IPS-20b (cell line): ENCODE data around the gene PRR35.

Source experiments
- H3K27ac ChIP-seq: one replicate; pipeline ENCODE4 v1.5.1; 2013; ENCODE audit warnings: low read length
- H3K27me3 ChIP-seq: 2 replicates; pipeline ENCODE4 v1.6.1; 2013; ENCODE audit warnings: mild to moderate bottlenecking, low read length, inconsistent platforms; ENCODE audit not compliant: insufficient read depth
- H3K36me3 ChIP-seq: 2 replicates; pipeline ENCODE4 v1.6.1; 2013; ENCODE audit warnings: low read depth, mild to moderate bottlenecking, inconsistent platforms, low read length, moderate library complexity; ENCODE audit not compliant: insufficient read depth
- H3K4me1 ChIP-seq: 2 replicates; pipeline ENCODE4 v1.6.1; 2013; ENCODE audit warnings: mild to moderate bottlenecking, control low read depth, inconsistent platforms, low read length, moderate library complexity; ENCODE audit not compliant: insufficient read depth
- H3K4me3 ChIP-seq: 2 replicates; pipeline ENCODE4 v1.5.1; 2013; ENCODE audit warnings: mild to moderate bottlenecking, low read length, inconsistent platforms
- H3K9ac ChIP-seq: 2 replicates; pipeline ENCODE4 v1.6.1; 2013; ENCODE audit warnings: low read depth, mild to moderate bottlenecking, inconsistent platforms, low read length, moderate library complexity
- H3K9me3 ChIP-seq: 2 replicates; pipeline ENCODE4 v1.6.1; 2013; ENCODE audit warnings: mild to moderate bottlenecking, low read depth, low read length, inconsistent platforms; ENCODE audit not compliant: insufficient read depth

The PRR35 gene

GRCh38 chr16:530111-530817 is 29.9 kb upstream of the PRR35 start:
- Histone ChIP-seq H3K4me1 (peaks cover 6% of the 10 kb centered on the region; the same call in 1 of the 2 replicates), H3K9ac (no peak overlapping the region; the same call in 1 of the 2 replicates), H3K27ac (no peak overlapping the region)

GRCh38 chr16:531494-532125 is 28.6 kb upstream of the PRR35 start:
- Histone ChIP-seq H3K27ac (no peak overlapping the region), H3K36me3 (no peaks in the 10 kb centered on the region), H3K9ac (no peak overlapping the region), H3K27me3 (no peaks in the 10 kb centered on the region), H3K4me3 (no peak overlapping the region), H3K4me1 (peaks cover 6% of the 10 kb centered on the region; the same call in 1 of the 2 replicates), H3K9me3 (no peaks in the 10 kb centered on the region)

More at GRCh38 chr16:530111-530817, 29.9 kb upstream of the PRR35 start:
- Histone ChIP-seq H3K36me3 (no peaks in the 10 kb centered on the region), H3K27me3 (no peaks in the 10 kb centered on the region), H3K9me3 (no peaks in the 10 kb centered on the region), H3K4me3 (no peak overlapping the region)

GRCh38 chr16:533391-534123 is 26.6 kb upstream of the PRR35 start:
- Histone ChIP-seq H3K4me1 (peaks cover 5% of the 10 kb centered on the region; the same call in 1 of the 2 replicates), H3K9ac (no peak overlapping the region), H3K9me3 (no peaks in the 10 kb centered on the region), H3K4me3 (no peak overlapping the region), H3K27ac (no peak overlapping the region), H3K27me3 (no peaks in the 10 kb centered on the region), H3K36me3 (no peaks in the 10 kb centered on the region; the same call in 1 of the 2 replicates)

GRCh38 chr16:534135-534534 is 26.1 kb upstream of the PRR35 start:
- H3K27ac ChIP-seq, result no peak overlapping the region
- H3K36me3 ChIP-seq, result no peaks in the 10 kb centered on the region; the same call in 1 of the 2 replicates
- H3K4me1 ChIP-seq, result no peaks in the 10 kb centered on the region
- no peaks in the 10 kb centered on the region for H3K27me3 ChIP-seq
- no peaks in the 10 kb centered on the region for H3K9me3 ChIP-seq
- no peak overlapping the region for H3K4me3 ChIP-seq
- no peak overlapping the region for H3K9ac ChIP-seq

- Histone ChIP-seq H3K9me3 (no peaks in the 10 kb centered on the region), H3K9ac (no peak overlapping the region), H3K27me3 (no peaks in the 10 kb centered on the region), H3K36me3 (no peaks in the 10 kb centered on the region; the same call in 1 of the 2 replicates), H3K4me1 (no peaks in the 10 kb centered on the region), H3K27ac (no peak overlapping the region), H3K4me3 (no peak overlapping the region)
Observed at GRCh38 chr16:534856-535445, 25.2 kb upstream of the PRR35 start.

GRCh38 chr16:535446-536405 is 24.5 kb upstream of the PRR35 start:
- Histone ChIP-seq H3K4me1 (no peaks in the 10 kb centered on the region), H3K9me3 (no peaks in the 10 kb centered on the region), H3K27ac (no peak overlapping the region), H3K9ac (no peak overlapping the region), H3K4me3 (no peak overlapping the region), H3K27me3 (no peaks in the 10 kb centered on the region), H3K36me3 (no peaks in the 10 kb centered on the region; the same call in 1 of the 2 replicates)

GRCh38 chr16:536746-537145 is 23.4 kb upstream of the PRR35 start:
- Histone ChIP-seq H3K27ac (no peak overlapping the region), H3K4me1 (no peaks in the 10 kb centered on the region), H3K27me3 (no peaks in the 10 kb centered on the region), H3K4me3 (no peak overlapping the region), H3K36me3 (no peaks in the 10 kb centered on the region; the same call in 1 of the 2 replicates), H3K9me3 (no peaks in the 10 kb centered on the region), H3K9ac (no peak overlapping the region)

GRCh38 chr16:537415-538335 is 22.5 kb upstream of the PRR35 start:
- Histone ChIP-seq H3K9me3 (no peaks in the 10 kb centered on the region), H3K4me3 (no peak overlapping the region), H3K36me3 (no peaks in the 10 kb centered on the region; the same call in 1 of the 2 replicates)

GRCh38 chr16:539901-540530 is 20.2 kb upstream of the PRR35 start:
- no peak overlapping the region for H3K9ac ChIP-seq
- H3K4me1 ChIP-seq, result no peaks in the 10 kb centered on the region
- no peak overlapping the region for H3K27ac ChIP-seq
- no peaks in the 10 kb centered on the region for H3K27me3 ChIP-seq
- no peaks in the 10 kb centered on the region; the same call in 1 of the 2 replicates for H3K36me3 ChIP-seq
- no peaks in the 10 kb centered on the region for H3K9me3 ChIP-seq
- no peak overlapping the region for H3K4me3 ChIP-seq

More at GRCh38 chr16:537415-538335, 22.5 kb upstream of the PRR35 start:
- no peaks in the 10 kb centered on the region for H3K4me1 ChIP-seq
- H3K27me3 ChIP-seq, result no peaks in the 10 kb centered on the region
- H3K27ac ChIP-seq, result no peak overlapping the region
- H3K9ac ChIP-seq, result no peak overlapping the region
